GM18861 (cell line): ENCODE results near the gene CSTA.
A peak's percentile ranks its signal among the peaks of the same experiment; 100 is the strongest.

ENCODE experiments used
- ATAC-seq: cut with Tn5 transposase; IDR thresholded peaks from one replicate; pipeline ENCODE4 v1.9.1; 2021; ENCODE audit not compliant: unreplicated experiment

CSTA gene, protein sequence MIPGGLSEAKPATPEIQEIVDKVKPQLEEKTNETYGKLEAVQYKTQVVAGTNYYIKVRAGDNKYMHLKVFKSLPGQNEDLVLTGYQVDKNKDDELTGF

DNA sequence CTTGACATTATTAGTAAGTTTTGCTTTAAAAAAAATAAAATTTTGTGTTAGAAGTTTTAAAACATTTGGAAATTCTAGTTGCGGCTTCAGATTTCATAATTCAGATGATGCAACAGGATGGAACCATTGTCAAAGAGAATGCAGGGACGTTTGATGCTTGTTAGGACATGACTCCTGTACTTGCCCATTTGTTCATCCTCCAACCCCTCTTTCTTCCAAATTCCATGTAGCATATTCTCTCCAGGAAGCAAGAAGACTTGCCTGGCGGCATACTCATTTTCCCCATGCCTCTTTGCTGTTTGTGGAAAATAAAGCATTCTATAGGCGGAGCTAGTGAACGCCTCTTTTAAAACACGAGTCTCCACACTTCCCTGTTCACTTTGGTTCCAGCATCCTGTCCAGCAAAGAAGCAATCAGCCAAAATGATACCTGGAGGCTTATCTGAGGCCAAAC lies at the start of gene CSTA:
Gene CSTA (plus strand): TSS at position 378 of the 453 bp plus-strand sequence. CDS start 45 bp downstream, at position 423.
- no peak for ATAC-seq

DNA sequence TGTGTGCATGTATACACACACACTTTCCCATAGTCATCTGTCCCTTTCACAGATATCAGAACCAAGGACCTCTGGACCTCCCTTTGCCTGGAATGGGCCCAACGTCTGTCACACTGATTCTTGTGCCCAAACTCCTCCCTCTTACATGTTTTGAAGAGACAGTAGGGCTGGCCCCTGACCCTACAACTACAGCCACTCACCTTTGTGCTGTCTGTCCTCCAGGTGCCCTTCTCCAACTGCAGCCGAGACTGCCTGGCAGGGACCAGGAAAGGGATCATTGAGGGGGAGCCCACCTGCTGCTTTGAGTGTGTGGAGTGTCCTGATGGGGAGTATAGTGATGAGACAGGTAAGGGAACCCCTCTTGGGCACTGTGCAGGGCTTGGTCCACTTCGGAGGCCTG lies 43.2 kb upstream of the CSTA start:
- ATAC-seq = no peak

DNA sequence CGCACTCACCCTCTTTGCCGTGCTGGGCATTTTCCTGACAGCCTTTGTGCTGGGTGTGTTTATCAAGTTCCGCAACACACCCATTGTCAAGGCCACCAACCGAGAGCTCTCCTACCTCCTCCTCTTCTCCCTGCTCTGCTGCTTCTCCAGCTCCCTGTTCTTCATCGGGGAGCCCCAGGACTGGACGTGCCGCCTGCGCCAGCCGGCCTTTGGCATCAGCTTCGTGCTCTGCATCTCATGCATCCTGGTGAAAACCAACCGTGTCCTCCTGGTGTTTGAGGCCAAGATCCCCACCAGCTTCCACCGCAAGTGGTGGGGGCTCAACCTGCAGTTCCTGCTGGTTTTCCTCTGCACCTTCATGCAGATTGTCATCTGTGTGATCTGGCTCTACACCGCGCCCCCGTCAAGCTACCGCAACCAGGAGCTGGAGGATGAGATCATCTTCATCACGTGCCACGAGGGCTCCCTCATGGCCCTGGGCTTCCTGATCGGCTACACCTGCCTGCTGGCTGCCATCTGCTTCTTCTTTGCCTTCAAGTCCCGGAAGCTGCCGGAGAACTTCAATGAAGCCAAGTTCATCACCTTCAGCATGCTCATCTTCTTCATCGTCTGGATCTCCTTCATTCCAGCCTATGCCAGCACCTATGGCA lies 41.1 kb upstream of the CSTA start:
- no peak for ATAC-seq

DNA sequence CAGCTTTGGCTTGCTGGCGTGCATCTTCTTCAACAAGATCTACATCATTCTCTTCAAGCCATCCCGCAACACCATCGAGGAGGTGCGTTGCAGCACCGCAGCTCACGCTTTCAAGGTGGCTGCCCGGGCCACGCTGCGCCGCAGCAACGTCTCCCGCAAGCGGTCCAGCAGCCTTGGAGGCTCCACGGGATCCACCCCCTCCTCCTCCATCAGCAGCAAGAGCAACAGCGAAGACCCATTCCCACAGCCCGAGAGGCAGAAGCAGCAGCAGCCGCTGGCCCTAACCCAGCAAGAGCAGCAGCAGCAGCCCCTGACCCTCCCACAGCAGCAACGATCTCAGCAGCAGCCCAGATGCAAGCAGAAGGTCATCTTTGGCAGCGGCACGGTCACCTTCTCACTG lies 40.6 kb upstream of the CSTA start:
- ATAC-seq = no peak

DNA sequence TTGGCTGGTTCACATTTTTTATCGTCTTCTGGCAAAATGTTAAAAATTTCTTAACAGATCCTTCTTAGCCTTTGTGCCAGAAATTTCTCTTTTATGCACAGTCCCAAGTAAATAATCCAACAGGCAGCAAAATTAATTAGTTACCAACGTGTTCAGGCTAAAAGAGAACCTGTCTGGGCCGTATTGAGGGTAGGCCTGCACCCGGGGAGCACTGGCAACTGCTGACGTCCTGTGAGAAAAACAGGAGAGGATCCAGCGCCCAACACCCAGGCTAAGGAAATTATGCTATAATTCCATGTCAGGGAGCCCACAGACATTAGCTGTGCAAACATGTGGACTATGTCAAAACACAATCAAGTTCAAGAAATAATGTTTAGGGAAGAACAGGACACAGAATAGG lies 30.7 kb upstream of the CSTA start:
- ATAC-seq = no peak

DNA sequence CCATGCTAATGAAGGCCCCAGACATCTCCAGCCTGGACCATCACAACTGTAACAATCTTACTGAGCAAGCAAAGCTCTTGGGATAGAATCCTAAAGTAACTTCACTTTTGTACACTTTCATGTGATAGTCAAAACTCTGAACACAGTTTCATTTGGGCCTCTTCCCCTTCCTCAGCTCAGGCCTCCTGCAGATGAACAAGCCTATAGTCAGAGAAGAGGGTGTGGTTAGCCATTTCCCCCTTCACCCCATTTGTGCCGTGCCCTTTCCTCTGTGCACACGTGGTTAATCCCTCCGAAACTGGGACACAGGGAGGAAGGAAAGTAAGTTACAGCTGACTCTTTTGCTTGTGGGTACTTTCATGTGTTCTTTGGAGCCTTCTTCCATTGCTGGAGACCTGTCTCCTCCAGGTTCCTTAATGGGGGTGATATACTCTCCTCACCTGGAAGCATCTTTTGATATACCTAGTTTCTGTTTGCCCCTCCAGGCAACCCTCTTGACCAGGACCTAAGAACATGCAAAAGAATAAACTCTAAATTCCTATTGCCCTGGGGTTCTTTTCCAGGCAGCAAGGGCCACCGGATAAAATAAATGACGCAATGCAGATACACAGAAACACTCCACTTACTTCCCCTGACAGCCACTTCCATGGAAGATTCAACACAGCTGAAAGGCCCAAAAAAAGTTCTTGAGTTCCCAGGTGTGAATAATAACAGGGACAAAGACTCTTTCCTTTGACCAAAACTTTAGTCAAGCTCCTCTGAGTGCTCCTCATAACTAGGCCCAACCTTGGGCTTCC lies 29.6 kb upstream of the CSTA start:
- ATAC-seq = no peak

DNA sequence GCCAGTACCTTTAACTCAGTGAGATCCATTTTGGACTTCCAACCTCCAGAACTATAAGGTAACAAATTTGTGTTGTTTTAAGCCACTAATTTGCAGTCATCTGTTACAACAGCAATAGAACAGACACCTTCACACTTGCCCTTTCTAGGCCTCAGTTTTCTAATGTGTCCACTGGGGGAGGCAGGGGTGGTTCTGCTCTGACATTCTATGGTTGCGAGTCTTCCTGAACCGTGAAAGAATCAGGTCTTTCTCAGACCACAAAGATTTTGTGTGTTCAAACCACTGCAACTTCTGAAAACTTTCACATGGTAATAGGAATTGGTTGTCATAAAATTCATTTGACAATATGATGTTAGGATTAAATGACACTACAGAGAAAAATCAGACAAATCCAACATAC lies 26.8 kb upstream of the CSTA start:
- ATAC-seq = peak; percentile 45

DNA sequence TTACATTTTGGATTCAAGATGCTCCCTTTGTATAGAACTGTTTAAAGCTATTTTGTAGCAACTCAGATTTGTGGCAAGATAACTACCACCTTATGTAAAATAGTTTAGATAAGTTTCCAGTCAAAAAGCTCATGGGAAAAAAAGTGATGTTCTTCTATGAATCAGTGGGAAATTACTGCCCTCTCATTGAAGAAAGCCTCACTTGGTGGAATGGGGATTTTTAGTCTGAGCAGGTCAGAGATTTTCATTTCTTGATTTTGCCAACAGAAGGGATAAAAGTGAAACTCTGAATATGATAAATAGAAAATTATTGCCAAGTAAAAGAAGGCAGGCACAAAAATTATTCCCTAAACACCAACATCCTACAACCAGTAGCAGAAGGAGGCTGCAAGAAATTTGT lies 25.8 kb upstream of the CSTA start:
- ATAC-seq = no peak

DNA sequence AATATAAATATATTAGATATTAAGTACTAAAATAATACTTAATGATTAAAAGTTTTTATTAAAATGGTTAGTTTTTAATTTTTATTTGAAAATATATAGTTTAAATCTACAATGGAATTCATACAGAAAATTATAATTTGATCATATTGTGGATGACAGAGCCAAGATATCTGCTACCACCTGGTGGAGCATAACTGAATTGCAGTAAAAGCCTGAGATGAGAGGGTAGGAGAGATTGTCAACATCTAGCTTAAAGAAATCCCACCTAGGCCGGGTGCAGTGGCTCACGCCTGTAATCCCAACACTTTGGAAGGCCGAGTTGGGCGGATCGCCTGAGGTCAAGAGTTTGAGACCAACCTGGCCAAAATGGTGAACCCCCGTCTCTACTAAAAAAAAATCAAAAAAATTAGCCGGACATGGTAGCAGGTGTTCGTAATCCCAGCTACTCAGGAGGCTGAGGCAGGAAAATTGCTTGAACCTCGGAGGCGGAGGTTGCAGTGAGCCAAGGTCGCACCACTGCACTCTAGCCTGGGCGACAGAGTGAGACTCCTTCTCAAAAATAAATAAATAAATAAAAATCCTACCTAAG lies 25.1 kb upstream of the CSTA start:
- no peak for ATAC-seq

DNA sequence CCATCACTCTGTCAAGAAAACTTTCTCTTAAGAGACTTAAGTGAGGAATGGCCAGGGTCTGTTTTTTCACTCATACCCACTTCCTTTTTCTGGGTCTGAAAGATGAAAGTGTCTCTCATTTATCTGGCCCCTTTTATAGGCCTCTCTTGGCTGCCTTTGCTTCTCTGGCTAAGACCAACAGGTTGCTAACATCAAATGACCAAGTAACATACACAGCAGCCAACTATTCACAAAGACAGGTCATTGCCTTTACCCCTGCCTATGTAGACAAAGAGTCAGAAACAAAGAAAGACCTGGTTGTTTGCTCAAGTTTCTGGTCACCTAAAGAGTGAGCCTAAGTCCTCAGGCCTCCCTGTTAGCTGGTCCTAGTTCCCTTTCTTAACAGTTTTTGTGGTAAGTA lies 24.0 kb upstream of the CSTA start:
- ATAC-seq = no peak

DNA sequence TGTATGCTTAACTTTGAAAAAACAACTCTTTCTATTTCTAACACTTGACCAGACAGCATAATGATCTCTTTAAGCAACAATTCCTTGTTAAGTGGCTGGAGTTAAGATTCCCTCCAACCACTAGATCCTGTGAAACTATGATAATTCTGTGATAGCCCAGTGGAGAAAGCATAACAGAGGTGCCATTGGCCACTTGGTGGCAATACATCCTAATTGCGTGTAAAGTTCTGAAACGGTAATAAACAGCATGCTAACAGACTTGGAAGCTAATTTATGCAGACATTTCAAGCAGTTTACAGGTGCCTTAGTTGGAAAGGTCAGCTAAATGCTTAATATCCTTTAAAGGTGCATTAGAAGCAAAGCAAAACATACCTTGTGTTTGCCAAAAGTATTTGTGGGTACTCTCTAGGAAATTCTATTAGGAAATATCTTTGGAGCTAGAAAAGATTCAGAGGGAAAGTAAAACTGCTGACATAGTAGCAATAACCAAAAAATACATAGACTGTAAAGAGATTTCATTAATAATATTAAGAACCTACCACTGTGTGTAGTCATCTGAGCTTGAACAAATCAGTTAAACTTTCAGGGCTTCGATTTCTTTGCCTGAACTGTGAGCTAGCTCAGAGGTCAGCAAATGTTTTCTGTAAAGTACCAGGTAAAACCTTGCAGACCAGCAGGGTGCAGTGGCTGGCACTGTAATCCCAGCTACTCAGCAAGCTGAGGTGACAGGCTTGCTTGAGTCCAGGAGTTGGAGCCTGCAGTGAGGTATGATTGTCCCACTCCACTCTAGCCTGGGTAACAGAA lies 19.0 kb upstream of the CSTA start:
- no peak for ATAC-seq

DNA sequence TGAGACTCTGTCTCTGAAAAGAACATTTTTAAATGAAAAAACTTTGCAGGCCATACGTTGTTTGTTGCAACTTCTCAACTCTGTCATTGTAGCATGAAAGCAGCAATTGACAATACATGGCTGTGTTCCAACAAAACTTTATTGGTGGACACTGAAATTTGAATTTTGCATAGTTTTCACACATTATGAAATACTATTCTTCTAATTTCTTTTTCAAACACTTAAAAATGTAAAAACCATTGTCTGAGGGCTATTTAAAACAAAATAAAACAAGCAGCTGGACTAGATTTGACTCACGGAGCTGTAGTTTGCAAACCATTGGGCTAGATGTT lies 18.5 kb upstream of the CSTA start:
- ATAC-seq = no peak

DNA sequence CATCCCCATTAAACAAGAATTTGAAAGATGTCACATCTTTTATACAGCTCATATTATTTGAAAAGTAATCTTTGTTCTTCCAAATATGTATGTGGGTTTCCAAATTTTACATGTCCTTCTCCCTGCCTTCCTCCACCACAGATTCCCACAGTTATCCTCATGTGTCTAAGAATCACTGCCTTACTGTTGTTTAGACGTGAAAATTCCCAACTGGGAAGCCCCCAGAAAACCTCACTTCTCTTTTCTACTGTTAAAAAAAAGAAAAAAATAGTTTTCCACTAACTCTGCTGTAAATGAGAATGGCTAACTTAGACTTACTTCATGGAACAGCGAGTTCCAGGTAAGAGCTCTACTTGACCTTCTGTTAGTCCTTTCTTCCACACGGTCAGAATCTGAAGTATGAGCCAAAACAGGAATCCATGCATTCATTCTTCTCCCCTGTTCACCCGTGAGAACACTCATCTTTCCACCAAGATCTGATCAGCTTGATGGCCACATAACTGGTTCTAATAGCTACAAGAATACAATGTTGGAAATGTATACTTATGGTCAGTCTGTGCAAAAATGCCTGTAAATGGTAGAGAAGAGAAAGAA lies 17.9 kb upstream of the CSTA start:
- no peak for ATAC-seq

DNA sequence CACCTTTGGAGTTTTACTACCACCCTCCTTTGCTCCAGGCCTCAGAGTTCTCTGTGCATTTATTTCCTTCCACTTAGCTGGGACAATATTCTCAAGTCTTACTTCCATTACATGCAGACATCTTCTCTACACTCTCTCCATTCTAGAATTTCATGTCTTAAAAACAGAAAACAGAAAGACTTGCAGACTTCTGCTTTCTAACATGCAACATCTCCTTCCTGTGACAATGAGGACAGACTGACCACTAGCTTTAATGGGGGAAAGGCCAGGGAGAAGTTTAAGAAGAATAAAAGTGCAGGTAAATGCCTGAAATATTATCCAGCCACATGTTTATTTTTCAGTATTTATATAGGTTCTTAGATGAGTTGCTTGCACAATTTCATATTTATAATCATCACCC lies 17.1 kb upstream of the CSTA start:
- no peak for ATAC-seq

DNA sequence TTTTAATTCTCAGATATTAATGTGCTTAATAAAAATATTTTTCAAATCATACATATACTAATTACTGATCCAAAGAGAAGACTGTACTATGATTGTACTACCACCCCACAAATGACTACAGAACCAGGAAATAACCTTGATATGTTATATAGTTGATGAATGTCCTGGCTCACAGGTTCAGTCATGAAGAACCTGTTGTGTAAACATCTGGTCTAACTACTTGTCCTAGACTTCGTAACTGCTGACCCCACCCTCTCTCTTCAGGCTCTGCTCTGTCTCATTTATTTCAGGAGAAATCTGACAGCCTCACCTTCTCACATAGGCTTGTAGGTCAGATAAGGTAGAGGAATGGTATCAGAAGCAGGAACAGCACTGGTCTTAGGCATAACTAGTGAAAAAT lies 14.7 kb upstream of the CSTA start:
- ATAC-seq = no peak

DNA sequence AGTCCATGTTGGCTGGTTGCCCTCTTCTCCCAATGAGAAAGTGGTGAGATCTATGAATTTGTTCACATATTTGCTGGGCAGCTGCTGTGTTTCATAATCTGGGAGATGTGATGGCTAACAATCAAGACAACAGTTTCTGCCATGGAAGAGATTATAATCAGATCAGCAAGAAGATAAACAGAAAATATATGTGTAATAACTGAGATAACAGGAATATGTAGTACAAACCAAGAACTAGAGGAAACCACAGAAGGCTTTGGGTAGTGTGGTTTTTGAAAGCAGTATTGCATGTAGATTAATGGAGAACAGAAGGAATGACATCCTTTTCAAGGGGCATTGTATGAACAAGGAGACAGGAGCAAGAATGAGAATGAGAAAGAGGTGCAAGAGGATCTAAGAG lies 12.2 kb upstream of the CSTA start:
- no peak for ATAC-seq

DNA sequence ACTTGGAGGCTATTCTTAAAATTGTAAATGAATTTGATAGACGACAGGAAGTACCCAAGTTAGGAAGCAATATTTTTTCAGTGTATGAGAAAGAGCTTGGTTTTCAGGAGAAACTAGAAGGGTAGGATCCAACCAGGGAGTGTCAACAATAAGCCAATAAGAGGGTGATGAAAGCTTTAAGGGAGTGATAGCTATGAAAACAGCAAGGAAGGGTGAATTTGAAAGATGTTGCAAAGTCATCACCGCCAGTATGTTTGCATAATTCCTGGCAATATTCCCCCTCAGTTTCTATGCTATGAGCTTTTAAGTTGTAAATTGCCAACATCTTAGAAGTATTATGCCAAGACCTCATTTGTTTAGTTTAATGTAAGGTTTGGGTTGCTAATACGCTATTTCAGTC lies 11.8 kb upstream of the CSTA start:
- ATAC-seq = no peak

DNA sequence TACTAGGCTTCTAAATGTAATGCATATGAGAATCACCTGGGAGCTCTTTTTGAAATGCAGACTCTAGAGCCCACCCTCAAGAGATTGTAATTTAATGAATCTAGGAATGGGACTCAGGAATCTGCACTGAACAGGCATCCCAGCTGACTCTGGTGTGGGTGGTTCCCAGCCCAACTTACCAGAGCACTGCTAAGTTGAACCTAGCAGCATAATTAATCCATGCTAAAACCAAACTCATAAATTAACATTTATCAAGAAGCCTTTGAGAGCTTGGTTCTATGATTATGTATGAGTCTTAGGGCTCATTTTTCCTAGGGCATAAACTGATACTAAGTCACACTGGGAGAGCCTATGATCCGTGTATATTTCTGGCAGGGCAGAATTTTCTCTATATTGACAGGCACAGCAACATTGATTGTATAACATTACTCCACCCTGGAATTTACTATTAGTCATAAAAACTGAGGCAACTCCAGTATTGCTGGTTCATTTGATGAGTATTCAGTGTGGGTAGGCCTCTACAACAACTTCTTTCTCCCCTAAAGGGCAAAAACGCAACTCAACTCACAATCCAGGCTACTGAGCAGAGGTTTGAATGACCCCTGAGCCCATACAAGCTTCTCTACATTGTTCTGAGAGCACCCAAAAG lies 10.7 kb upstream of the CSTA start:
- ATAC-seq = no peak

DNA sequence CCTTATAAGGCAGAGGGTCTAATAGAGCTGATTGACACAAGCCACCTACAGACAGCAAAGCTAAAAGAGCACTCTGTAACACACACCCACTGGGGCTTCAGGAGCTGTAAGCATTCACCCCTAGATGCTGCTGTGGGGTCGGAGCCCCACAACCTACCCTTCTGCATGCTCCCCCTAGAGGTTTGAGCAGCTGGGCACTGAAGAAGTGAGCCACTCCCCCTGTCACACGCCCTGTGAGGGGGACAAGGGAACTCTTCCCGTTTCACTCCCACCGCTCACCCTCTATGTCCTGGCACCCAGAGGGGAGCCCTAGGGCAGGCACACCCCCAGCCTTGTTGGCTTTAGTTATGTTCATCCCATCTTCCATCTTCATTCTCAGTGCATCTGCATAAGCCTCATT lies 9.4 kb upstream of the CSTA start:
- ATAC-seq = no peak

DNA sequence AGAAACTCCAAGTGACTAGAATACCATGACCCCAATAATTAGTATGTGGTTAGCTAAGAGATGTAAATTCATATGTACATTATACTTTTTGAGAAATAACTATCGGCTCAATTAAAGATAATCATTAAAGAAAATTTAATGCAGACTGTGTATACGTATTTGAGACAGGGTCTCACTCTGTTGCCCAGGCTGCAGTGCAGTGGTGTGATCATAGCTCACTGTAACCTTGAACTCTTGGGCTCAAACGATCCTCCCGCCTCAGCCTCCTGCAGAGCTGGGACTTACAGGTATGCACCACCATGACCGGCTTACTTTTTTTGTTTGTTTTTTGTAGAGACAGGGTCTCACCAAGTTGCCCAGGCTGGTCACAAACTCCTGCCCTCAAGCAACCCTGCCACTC lies 8.7 kb upstream of the CSTA start:
- ATAC-seq = no peak

DNA sequence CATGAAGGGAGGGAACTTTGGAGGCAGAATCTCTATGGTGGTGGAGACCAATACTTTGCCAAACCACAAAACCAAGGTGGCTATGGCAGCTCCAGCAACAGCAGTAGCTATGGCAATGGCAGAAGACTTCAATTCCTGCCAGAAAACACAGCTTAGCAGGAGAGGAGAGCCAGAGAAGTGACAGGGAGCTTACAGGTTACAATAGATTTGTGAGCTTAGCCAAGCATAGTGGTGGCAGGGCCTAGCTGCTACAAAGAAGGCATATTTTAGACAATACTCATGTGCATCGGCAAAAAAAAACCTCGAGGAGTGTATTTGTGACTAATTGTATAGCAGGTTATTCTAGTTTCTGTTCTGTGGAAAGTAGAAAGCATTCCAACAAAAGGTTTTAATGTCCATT lies 6.4 kb upstream of the CSTA start:
- no peak for ATAC-seq
